Vagina (tissue), 2 donors: ENCODE results near the gene SLC16A1.

ENCODE experiments used
- CTCF ChIP-seq, 3 experiments: fragments of 450-650 bp in 2 of 3; fragments of 200-600 bp in 1 of 3; sonication (generic) in 1 of 3; IDR thresholded peaks; one replicate each; pipeline ENCODE4 v1.5.1; 2017 to 2019; ENCODE audit warnings: antibody characterized with exemption in 3 of 3, mild to moderate bottlenecking in 2 of 3, moderate library complexity in 2 of 3
- POLR2A ChIP-seq, 2 donors: fragments of 450-650 bp; IDR thresholded peaks; one replicate each; pipeline ENCODE4 v1.6.1; 2017; ENCODE audit warnings: antibody characterized with exemption in 2 of 2, mild to moderate bottlenecking in 2 of 2, moderate library complexity in 2 of 2
- POLR2AphosphoS5 ChIP-seq, 2 donors: sonication (generic); formaldehyde crosslinking; IDR thresholded peaks; one replicate each; pipeline ENCODE4 v1.9.0; 2017; ENCODE audit warnings: antibody characterized with exemption in 2 of 2, mild to moderate bottlenecking in 2 of 2, low read depth in 1 of 2; ENCODE audit not compliant: insufficient read depth in 1 of 2

DNA sequence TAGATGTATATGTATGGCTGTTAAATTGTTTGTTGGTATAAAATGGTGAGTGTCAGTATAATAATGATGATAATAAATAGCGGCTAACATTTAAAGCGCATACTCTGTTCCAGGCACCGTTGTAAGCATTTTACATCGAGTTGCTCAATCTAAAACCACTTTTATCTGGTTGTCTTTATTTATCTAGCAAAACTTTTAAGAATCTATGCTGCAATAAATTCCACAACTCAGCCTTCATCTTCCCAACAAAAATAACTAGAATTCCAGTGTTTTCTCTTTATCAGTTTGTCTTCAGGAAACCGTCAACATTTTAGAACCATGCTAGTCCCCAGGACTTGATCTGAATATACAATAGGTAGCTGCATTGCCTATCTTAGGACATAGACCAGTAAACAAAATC lies 19.3 kb upstream of the SLC16A1 start:
- TF ChIP-seq CTCF (IDR thresholded peaks at IDR 0.05) = no peak
- TF ChIP-seq POLR2A (IDR thresholded peaks at IDR 0.05) = no peak
- no peak for TF ChIP-seq POLR2AphosphoS5 (IDR thresholded peaks at IDR 0.05; ENCODE audit: insufficient read depth in 1 of 2, low read depth in 1 of 2)
